HuH-7 (cell line): Measurements from ENCODE around the gene TMEM238L.
A peak's percentile ranks its signal among the peaks of the same experiment; 100 is the strongest.
"Not testable (repeated sequence)": the region's sequence is repeated elsewhere in the genome, so short reads cannot be mapped to it uniquely, and the experiment has no call there.

Source experiments
- DNase-seq: peaks from one replicate; pipeline ENCODE4 v3.0.0; 2011; ENCODE audit warnings: low spot score

The TMEM238L gene, protein sequence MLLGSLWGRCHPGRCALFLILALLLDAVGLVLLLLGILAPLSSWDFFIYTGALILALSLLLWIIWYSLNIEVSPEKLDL

GRCh38 chr17:10803830-10804475, at the start of gene TMEM238L:
TSS of gene TMEM238L (minus strand) at chr17:10804099. CDS start at chr17:10803963, 136 bp downstream.
- DNase-seq: no peak

- DNase-seq: not testable (repeated sequence)
These were observed 42.7 kb upstream of the TMEM238L start for GRCh38 chr17:10846636-10847035.

DNA sequence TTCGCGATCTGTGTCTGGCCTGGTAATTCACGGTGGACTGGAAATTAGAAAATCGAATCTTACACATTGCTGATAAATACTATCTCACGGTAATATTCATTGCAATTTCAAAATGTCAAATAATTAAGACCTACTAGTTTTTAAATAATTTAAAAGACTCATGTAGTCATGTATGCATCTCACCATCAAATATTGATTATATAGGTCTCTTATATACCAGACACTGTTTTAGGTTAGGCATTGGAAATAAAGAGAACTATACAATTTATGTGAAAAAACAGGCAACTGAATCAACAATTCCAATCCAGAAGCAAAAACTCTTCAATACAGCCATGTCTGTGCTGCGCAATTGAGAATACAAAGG, 41.5 kb upstream of the TMEM238L start:
- DNase-seq: no peak

GRCh38 chr17:10844621-10845387, 40.9 kb upstream of the TMEM238L start:
- DNase-seq: peak; percentile 49

DNA sequence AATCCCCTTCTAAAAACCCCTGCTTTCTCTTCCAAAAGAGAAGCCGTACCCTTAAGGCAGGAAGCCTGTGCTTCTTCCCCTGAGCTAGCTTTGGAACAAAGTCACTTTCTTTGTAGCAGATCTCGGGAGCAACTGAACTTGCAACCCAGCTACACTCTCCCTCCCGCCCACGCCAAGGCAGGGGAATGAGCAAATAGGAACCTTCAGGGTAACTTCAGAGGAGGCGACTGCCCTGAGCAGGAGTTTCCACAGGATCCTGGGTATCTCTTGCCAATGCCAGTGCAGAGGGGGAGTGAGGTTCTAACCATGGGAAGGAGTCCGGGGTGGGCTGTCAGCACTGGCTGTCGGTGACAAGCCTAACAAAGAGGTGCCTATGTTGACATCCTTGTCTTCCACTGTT, 39.9 kb upstream of the TMEM238L start:
- DNase-seq: peak; percentile 25

DNA sequence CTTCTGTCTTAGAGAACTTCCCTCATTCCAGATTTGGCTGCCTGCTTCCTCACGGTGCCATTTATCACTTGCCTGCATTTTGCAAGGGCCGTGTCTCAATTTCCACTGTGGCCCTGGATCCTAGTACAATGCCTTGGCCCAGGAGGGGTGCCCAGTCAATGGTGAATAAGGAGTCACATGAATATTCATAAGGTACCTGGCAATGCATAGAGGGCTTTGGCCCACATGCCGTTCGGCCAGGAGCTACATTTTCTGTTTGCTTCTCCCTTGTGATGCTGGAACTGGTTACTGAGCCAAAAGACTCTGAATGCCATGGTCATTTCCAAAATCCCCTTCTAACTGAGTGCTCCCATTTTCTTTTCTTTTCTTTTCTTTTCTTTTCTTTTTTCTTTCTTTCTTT, 38.8 kb upstream of the TMEM238L start:
- DNase-seq: no peak

GRCh38 chr17:10838682-10839081, 34.8 kb upstream of the TMEM238L start:
- no peak for DNase-seq

GRCh38 chr17:10837921-10838320, 34.0 kb upstream of the TMEM238L start, which contains the start of gene PIRT:
TSS of gene PIRT (minus strand) at chr17:10838087. CDS start at chr17:10825645, 12,442 bp downstream.
- DNase-seq: no peak

DNA sequence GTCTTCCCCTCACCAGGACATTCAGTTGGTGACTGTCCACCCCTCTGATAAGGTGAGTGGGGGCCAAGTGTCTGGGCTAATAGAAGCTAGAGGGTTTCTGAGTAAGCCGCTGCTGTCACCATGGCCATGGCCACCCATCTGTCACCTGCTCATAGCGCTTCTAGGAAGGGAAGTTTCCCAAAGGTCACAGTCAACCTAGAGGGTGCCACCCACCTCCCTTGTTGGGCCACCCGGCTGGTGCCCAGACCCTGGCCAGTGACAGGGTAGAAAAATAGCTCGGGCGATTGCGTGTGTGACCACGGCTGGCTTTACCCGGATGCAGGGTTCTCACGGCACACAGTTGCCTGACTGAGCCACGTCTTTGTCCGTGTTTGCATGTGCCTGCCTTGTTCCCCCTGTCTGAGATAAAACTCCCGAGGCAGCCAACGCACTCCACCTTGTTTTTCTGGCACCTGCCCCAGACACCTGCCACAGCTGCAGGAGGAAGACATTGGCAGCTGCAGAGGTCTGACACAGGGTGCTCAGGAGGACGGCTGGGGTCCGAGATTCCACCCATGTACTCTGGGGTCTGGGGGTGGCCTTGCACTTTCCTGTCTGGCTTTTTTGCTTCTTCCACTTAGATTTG, 33.2 kb upstream of the TMEM238L start:
- no peak for DNase-seq

DNA sequence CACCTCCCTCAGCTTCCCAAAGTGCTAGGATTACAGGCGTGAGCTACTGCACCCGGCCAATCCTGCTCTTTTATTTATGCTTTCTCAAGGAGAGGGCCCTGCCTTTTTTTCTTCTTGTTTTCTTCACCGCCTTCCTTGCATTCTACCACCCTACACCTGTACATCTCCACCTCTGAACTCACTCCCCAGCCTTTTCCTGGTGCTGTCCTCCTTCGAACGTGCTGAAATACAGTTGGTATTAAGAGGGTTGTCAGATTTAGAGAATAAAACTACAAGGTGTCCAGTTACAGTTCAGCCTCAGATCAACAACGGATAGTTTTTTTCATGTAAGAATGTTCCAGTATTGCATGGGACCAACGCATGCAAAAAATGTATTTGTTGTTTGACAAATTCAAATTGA, 32.2 kb upstream of the TMEM238L start:
- DNase-seq: no peak

DNA sequence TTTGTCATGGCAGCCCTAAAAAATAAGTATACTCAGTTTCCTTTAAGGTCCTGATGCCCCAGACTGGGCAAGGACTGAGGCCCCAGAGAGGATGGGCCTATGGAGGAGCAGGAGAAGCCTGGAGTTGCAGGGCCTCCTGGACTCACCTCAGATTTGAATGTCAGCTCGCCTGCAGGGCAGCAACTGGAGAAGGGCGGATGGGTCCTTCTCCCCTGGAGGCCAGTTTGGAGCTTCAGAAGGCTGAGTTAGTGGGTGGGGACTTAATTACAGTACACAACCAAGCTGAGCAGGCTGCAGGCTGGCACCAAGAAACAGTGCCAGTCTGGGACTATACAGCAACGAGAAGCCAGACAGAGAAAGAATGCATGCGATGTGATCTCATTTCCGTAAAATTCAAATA, 27.8 kb upstream of the TMEM238L start:
- DNase-seq: no peak

GRCh38 chr17:10827898-10828552, 24.1 kb upstream of the TMEM238L start:
- DNase-seq: no peak

GRCh38 chr17:10824874-10825273, 21.0 kb upstream of the TMEM238L start:
- DNase-seq: no peak

DNA sequence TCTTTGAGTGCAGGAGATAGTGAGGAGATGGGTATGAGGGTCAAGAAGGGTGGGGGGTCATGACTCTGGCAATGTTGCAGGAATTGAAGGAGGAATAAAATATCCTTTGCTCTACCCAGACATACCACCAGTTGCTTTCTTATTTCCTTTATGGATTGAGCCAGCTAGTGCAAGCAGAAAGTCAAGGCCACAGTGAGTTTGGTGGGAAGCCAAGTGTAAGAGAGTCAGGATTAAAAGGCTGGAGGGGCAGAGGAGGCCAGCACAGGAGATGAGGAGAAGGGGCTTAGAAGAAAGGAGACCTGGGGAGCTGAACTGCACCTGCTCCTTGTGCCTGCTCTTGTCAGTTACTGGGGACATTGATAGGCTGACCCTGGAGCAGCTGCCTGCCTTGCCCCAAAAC, 17.9 kb upstream of the TMEM238L start:
- DNase-seq: no peak

DNA sequence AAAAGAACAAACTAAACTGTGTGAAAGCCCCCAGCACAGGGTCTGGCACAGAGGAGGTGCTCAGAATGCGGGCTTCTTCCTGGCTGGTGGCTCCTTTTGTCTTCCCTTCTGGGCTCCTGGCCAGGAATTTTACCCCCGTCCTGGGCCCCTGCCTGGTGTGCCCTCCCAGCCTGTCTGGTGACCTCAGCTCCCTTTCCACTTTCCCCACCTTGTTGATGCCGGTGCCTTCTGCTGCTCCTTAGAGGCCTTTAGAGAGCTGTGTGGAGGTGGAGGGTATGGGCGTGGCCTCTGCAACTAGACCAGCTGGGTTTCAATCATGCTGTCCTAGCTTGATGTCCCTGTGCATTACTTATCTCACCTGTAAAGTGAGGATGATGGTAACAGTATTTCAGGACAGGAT, 17.2 kb upstream of the TMEM238L start:
- DNase-seq: no peak

- no peak for DNase-seq
These were observed 11.4 kb upstream of the TMEM238L start for GRCh38 chr17:10815319-10815718.

- no peak for DNase-seq
These were observed 10.2 kb upstream of the TMEM238L start for GRCh38 chr17:10814075-10814474.

- no peak for DNase-seq
These were observed 8.8 kb upstream of the TMEM238L start for GRCh38 chr17:10812674-10813073.

DNA sequence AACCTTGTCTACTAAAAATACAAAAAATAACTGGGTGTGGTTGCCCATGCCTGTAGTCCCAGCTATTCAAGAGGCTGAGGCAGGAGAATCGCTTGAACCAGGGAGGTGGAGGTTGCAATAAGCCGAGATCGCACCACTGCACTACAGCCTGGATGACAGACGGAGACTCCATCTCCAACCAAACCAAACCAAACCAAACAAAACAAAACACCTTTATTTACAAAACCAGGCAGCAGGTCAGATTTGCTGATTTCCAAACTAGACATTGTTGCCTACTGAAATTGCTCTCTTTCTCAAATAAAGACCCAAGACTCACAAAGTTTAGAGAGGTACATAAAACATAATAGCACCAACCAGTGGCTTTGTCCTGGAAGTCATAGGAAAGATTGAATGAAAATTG, 5.7 kb upstream of the TMEM238L start:
- no peak for DNase-seq

DNA sequence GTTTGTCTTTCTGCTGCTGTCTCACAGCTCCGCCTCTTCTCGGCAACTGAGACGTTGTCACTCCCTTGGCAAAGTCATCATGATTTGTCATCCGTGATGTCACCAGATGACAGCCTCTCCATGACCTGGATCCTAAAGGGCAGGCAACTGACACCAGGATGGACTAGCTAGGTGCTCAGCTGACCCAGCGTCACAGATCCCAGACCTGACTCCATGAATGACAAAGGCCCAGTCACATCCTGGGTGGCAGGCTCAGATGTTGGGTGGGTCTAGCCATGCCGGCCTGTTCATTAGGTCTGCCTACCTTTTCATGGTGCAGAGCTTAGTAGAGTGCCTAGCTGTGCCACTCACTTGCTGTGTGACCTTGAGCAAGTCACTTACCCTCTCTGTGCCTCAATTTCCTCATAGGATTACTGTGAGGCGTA, 3.8 kb upstream of the TMEM238L start:
- DNase-seq: no peak

DNA sequence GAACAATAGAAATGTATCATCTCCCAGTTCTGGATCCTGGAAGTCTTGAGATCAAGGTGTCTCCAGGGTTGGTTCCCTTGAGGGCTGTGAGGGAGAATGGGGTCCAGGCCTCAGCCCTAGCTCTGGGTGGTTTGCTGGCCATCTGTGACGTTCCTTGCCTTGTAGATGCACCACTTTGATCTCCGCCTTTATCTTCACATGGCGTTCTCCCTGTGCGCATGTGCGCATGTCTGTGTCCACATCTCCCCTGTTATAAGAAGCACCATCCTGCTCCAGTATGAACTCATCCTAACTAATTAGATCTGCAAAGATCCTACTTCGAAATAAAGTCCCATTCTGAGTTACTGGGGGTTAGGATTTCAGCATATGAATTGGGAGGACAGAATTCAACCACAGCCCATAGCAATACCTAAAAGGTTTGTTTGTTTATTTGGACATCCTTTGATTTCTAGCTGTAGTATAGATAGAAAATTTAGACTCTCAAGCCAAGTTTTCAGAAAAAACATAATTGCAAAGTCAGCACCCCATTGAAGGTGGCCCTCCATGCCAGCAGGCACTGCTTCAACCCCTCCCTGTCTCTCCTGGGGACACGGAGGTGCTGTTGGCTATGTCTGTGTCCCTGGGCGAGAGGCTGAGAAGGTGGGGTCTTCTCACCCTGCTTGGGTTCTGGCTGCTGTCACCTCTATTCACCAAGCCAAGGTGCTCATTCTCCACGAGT, 2.8 kb upstream of the TMEM238L start:
- DNase-seq: no peak

GRCh38 chr17:10805911-10806310, 2.0 kb upstream of the TMEM238L start:
- no peak for DNase-seq
